ENCODE measurements around the gene NRXN3.
A peak's percentile ranks its signal among the peaks of the same experiment; 100 is the strongest.
"Not testable (repeated sequence)": the region's sequence is repeated elsewhere in the genome, so short reads cannot be mapped to it uniquely, and the experiment has no call there.

NRXN3 gene

DNA sequence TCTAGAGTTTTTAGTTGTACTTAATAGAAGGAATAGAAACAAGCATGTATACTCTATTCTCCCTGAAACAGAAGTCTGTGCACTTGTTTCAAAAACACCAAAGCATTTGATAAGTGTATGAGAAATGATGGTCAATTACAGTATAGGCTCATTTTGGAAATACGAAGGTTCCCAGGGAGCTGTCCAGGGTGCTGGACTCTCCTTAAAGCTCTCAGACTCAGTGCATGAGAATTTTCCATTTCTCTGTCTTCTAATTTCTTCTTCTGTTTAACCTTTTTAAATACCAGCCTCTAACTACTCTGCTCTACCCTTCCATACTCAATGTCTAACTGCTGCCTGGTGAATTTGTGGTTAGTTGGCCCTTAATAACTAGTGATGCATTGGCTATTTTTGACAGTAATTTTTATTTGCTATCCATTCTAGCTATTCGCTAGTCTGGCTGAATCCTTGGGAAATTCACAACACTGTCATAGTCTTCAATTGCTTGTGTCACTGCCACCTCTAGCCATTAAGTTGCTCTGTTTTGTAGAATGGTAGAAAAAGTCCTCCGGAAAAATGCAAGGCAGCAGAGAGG, 229.2 kb downstream of the NRXN3 start:
- DNase-seq (ENCODE audit: low read depth in 1 of 2, low spot score in 1 of 2): no peak

- no peak for DNase-seq (ENCODE audit: low read depth in 1 of 2, low spot score in 1 of 2)
Observed at GRCh38 chr14:78401866-78402265, 231.7 kb downstream of the NRXN3 start.

DNA sequence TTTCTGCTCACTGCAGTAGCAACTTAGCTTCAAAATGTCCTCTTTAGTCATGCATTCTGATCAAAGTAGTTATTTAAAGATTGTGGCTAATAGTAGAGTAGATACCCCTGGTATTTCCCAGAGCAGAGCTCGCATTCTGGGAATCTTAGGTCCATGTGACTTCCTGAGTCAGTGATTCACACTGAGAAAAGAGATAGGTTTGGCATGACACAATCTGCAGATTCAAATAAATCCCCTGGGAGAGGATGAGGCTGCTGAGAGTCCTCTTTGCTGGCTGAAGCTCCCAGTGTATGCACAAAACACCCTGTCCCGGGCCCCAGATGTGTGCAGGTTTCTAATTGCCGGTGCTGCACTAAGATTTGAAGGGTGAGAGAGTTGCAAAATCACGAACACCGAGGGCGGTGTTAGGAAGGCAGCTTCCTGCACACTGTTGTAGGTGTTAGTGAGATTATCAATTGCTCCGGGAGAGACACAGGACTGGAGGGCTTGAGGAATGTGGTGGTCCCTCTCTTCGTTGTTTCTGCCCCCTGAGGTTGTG, 233.2 kb downstream of the NRXN3 start:
- no peak for DNase-seq (ENCODE audit: low read depth in 1 of 2, low spot score in 1 of 2)

- no peak for DNase-seq (ENCODE audit: low read depth in 1 of 2, low spot score in 1 of 2)
Observed at GRCh38 chr14:78405079-78405856, 235.1 kb downstream of the NRXN3 start.

DNA sequence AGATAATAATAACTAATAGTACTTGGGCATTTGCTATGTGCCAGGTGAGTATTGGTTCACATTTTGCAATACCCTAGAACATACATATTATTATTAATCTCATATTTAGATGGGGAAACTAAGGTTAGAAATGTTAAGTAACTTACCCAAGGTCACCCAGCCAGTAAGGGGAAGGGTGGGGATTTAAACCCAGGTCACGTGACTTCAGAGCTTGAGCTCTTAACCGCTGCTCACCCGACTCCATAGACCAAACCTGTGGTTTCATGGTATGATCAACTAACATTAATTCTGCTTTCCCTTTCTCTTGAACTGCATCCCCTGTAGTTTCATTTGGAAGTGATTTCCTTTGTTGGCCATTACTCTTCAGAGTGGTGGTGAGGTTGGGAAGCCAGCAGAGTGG, 242.3 kb downstream of the NRXN3 start:
- no peak for DNase-seq (ENCODE audit: low read depth in 1 of 2, low spot score in 1 of 2)

DNA sequence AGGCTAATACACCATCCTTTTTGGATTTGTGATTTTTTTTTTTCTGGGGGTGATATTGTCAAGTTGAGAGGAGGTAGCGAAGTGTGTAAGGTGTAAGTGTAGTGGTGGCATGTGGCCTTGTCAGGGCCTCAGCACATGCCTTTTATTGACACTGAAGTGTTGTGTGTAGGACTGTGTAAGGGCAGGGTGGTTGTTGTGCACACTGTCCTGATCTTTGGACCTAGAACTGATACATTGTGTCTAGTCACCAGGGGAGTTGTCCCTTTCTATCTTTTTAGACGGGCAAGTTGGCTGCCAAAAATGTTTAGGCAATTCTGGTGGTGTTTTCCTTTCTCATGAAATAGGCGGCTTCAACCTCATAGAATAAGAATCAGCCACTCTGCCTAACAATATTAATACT, 244.0 kb downstream of the NRXN3 start:
- no peak for DNase-seq (ENCODE audit: low read depth in 1 of 2, low spot score in 1 of 2)

GRCh38 chr14:78417532-78417931, 247.4 kb downstream of the NRXN3 start:
- DNase-seq (ENCODE audit: low read depth in 1 of 2, low spot score in 1 of 2): no peak

GRCh38 chr14:78424311-78424710, 254.1 kb downstream of the NRXN3 start:
- DNase-seq (ENCODE audit: low read depth in 1 of 2, low spot score in 1 of 2): no peak

GRCh38 chr14:78425330-78425729, 255.2 kb downstream of the NRXN3 start:
- no peak for DNase-seq (ENCODE audit: low read depth in 1 of 2, low spot score in 1 of 2)

DNA sequence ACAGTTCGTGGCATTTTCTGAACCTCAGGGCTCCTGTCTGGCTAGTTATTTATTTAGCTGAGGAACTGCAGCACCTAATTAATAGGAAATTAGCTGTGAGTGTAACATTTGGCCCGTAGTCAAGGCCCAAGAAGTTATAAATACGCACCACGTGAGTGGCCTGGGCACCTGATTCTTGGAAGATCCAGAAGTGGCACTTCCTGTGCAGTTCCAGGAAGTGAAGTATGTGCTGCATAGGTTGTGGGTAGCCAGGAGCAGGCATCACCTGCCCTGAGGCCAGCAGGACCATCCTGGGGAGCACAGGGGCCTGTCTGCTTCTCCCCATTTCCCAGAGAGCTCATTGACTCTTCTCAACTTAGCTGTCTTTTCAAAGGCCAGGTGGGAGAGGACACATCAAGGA, 255.6 kb downstream of the NRXN3 start:
- DNase-seq (ENCODE audit: low read depth in 1 of 2, low spot score in 1 of 2): no peak

GRCh38 chr14:78432046-78432445, 261.9 kb downstream of the NRXN3 start:
- no peak for DNase-seq (ENCODE audit: low read depth in 1 of 2, low spot score in 1 of 2)

- DNase-seq (ENCODE audit: low read depth in 1 of 2, low spot score in 1 of 2): not testable (repeated sequence)
Observed at GRCh38 chr14:78437448-78437847, 267.3 kb downstream of the NRXN3 start.

DNA sequence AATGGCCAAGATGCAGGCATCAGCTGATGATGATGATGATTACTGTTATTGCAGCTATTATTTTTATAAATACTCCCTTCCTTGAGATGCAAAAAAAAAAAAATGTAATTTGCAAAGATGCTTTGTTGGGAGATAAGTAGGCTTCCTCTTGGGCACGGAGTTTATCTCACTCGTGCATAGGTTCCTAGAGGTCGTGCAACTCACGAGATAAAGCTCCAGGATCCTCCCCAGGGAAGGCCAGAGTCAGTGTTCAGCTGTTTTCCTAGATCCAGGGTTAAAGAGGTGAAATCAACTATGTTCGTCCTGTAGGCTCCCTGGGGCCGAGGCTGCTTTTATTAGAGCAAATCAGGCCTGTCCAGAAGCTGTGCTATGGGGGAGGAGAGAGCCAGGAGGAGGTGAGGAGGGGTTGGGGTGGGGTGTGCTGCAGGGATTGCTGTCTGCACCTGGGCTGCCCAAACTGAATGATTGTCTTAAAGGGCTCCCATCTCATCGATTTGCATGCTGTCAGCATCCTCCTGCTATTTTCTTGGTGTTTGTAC, 270.3 kb downstream of the NRXN3 start:
- no peak for DNase-seq (ENCODE audit: low read depth in 1 of 2, low spot score in 1 of 2)

DNA sequence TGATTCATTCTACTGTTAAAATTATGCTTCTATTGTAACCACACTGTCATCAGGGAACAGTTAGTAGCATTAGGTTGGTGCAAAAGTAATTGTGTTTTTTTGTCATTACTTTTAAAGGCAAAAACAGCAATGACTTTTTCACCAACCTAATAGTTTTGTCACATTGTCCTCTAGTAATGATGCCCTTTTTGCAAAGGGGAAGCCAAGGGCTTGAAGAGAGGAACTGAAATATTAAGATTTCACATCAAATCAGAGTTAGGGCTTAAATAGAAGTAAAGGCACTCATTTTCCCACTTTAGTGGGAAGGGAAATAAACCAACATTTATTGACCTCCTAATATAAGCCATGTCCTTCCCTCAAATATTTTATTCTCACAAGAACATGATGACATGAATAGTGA, 273.7 kb downstream of the NRXN3 start:
- no peak for DNase-seq (ENCODE audit: low read depth in 1 of 2, low spot score in 1 of 2)

DNA sequence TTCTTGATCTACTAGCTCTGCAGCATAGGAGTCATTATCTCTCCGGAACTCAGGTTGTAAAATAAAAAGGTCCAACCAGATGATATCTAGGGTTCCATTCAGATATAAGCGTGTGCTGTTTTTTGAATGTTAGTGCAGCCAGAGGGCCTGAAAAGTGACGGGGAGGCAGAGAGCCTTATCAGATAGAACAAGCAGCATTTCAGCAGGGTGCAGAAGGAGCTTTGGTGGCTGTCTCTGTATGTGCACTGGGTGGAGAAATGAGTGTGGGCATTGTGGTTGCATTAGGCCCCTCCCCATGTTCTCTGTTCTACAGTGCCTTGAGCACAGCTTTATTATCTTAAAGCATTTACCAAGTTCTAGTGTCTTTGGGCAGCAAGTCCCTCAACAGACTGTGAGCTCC, 275.1 kb downstream of the NRXN3 start:
- DNase-seq (ENCODE audit: low read depth in 1 of 2, low spot score in 1 of 2): no peak

- no peak for DNase-seq (ENCODE audit: low read depth in 1 of 2, low spot score in 1 of 2)
Observed at GRCh38 chr14:78446807-78447206, 276.6 kb downstream of the NRXN3 start.

GRCh38 chr14:78448164-78449094, 278.3 kb downstream of the NRXN3 start:
- peak in 1 of 2 donors; percentile 14 for DNase-seq (ENCODE audit: low read depth in 1 of 2, low spot score in 1 of 2)

DNA sequence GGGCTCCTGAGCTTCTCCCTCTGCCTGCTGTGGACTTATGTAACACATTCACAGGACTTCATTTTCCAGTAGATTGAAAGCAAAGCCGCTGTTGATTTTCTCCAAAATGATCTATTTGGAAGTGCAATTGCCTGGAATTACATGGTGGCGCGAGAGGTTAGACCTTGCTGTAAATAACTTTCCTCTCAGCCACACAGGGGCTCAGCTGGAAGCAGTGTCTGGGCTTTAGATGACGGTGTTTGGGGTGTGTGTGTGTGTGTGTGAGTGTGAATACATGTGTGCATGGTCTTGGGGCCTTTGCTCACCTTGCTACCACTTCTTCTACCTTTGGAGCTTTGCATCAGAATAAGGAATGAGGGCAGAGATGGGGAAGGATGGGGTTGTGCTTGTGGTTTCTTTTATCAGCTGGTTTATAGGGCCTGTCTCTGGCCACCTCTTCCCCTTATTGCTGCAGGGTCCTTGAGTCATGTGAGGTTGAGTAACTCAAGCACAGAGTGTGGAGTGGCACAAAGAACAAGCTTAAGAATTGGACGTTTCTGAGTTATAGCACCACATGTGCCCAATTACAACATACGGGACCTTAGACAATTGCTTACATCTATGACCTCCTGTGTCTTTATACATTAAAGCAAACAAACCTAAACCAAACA, 280.6 kb downstream of the NRXN3 start:
- DNase-seq (ENCODE audit: low read depth in 1 of 2, low spot score in 1 of 2): no peak

GRCh38 chr14:78451319-78451695, 281.1 kb downstream of the NRXN3 start:
- no peak for DNase-seq (ENCODE audit: low read depth in 1 of 2, low spot score in 1 of 2)

- no peak for DNase-seq (ENCODE audit: low read depth in 1 of 2, low spot score in 1 of 2)
Observed at GRCh38 chr14:78455896-78456435, 285.8 kb downstream of the NRXN3 start.

DNA sequence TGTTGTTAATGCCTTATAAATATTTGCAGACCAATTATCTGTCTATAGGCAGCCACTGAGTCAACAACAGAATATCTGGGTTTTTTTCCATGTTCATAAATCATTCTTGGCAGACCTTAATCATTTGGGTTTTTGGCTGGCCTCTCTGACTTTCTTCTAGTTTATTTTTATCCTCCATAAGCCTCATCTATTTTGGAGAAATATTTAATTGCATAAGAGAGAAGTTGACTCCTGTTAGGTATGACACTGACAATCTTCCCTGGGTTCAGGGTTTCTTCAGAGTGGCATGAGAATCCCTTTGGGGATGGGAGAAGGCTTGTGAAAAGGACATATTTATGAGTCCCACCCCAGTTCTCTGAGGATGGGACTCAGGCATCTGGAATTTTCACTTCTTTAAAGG, 299.8 kb downstream of the NRXN3 start:
- no peak for DNase-seq (ENCODE audit: low read depth in 1 of 2, low spot score in 1 of 2)

Data from activated CD4-positive, alpha-beta T cell treated with anti-CD3 and anti-CD28 coated beads, Interleukin-2, amount 50 U/mL, for 24 hours (primary cell).